ENCODE results near the gene WWOX. TPM values are rescaled to one million over a fixed set of nuclear protein-coding genes. Genes with fewer than 3 reads are reported as not detected.

The WWOX gene
- total and polyA plus RNA-seq, 2 of the 4 experiments (the other 2 are of a cell fraction) = 2.7 to 5.4 TPM

DNA sequence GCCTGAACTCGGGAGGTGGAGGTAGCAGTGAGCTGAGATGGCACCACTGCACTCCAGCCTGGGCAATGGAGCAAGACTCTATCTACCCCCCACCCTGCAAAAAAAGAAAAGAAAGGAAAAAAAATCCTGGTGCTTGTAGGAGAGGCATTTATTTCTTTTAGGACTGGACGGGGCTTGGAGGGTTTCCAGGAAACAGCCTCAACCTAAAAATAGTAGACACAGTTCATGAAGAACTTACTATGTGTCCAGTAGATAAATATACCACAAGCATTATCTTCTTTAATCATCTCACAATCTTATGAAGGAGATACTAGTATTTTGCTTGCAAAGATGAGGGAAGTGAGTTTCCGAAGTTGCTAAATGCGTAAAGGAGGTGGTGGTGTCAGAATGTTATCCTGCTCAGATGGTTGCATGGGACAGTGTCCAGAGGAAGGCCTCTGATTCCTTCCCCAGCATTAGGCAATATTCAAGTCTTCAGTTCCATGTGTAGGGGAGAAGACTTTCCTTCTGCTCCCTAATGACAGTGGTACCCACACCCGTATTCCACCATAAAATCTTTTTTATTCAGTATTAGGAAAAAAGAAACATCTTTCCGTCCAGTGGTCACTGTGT, 263.2 kb downstream of the WWOX start:
- in situ Hi-C loops (cut with MboI; ENCODE audit: low sequenced_read_pairs) = no loop called here
- POLR2A ChIA-PET (ENCODE audit: unreplicated experiment) = no interaction called here
- WGBS, 2 experiments (ENCODE audit: extremely low coverage in 2 of 2, insufficient read length in 1 of 2) = no CpG with 5 or more reads among the region's 6 CpGs

More for the DNA sequence above, 263.2 kb downstream of the WWOX start:
- H3K9me1 ChIP-seq (ENCODE audit: insufficient read depth, low read length) = no peaks in the 10 kb centered on the region
- H4K5ac ChIP-seq (ENCODE audit: low read depth, low read length) = no peak overlapping the region
- H3K23ac ChIP-seq (ENCODE audit: low read depth, low read length) = no peak overlapping the region
- H3K56ac ChIP-seq (ENCODE audit: extremely low read depth, insufficient read depth, low read length) = no peak overlapping the region
- CTCF ChIA-PET = no interaction called here
- H3K4me2 ChIP-seq (ENCODE audit: low read depth, low read length) = no peak overlapping the region
- H3K36me3 ChIP-seq (ENCODE audit: control insufficient read depth, insufficient read depth, low read length) = no peaks in the 10 kb centered on the region
- no peaks in the 10 kb centered on the region for H3K79me1 ChIP-seq (ENCODE audit: low read depth in 1 of 2, low read length in 2 of 2)
- no peak overlapping the region for H3K27ac ChIP-seq (ENCODE audit: insufficient read depth, low read length)
- no peaks in the 10 kb centered on the region for H3K4me1 ChIP-seq (ENCODE audit: control insufficient read depth, insufficient read depth, low read length)
- no peak overlapping the region for H2AFZ ChIP-seq (replicated peaks; ENCODE audit: low read length, poor library complexity)
- TF ChIP-seq MXI1 (IDR thresholded peaks at IDR 0.05; ENCODE audit: borderline replicate concordance, low read depth, low read length) (no peak), RAD21 (IDR thresholded peaks at IDR 0.05; ENCODE audit: low read length) (no peak), RFX5 (IDR thresholded peaks at IDR 0.05; ENCODE audit: low read depth, low read length) (no peak), BHLHE40 (IDR thresholded peaks at IDR 0.05; ENCODE audit: low read depth, low read length) (no peak), NFE2L2 (IDR thresholded peaks at IDR 0.05; ENCODE audit: low read depth, low read length) (no peak), RCOR1 (IDR thresholded peaks at IDR 0.05; ENCODE audit: insufficient replicate concordance, low read length) (no peak), SMC3 (IDR thresholded peaks at IDR 0.05; ENCODE audit: low read depth, low read length) (no peak), MAZ (IDR thresholded peaks at IDR 0.05; ENCODE audit: borderline replicate concordance, low read depth, low read length) (no peak), FOS (IDR thresholded peaks at IDR 0.05; ENCODE audit: low read depth, low read length) (no peak), CEBPB (IDR thresholded peaks at IDR 0.05; ENCODE audit: low read depth, low read length) (no peak), CHD1 (IDR thresholded peaks at IDR 0.05; ENCODE audit: low read depth, low read length) (no peak), POLR2A (IDR thresholded peaks at IDR 0.05; ENCODE audit: low read depth, low read length) (no peak), MAFK (IDR thresholded peaks at IDR 0.05; ENCODE audit: low read depth, low read length) (no peak)
- TF ChIP-seq, protein P1, sequence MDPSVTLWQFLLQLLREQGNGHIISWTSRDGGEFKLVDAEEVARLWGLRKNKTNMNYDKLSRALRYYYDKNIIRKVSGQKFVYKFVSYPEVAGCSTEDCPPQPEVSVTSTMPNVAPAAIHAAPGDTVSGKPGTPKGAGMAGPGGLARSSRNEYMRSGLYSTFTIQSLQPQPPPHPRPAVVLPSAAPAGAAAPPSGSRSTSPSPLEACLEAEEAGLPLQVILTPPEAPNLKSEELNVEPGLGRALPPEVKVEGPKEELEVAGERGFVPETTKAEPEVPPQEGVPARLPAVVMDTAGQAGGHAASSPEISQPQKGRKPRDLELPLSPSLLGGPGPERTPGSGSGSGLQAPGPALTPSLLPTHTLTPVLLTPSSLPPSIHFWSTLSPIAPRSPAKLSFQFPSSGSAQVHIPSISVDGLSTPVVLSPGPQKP (IDR thresholded peaks at IDR 0.05; ENCODE audit: borderline replicate concordance, low read depth, low read length) = no peak
- TF ChIP-seq, protein P2, sequence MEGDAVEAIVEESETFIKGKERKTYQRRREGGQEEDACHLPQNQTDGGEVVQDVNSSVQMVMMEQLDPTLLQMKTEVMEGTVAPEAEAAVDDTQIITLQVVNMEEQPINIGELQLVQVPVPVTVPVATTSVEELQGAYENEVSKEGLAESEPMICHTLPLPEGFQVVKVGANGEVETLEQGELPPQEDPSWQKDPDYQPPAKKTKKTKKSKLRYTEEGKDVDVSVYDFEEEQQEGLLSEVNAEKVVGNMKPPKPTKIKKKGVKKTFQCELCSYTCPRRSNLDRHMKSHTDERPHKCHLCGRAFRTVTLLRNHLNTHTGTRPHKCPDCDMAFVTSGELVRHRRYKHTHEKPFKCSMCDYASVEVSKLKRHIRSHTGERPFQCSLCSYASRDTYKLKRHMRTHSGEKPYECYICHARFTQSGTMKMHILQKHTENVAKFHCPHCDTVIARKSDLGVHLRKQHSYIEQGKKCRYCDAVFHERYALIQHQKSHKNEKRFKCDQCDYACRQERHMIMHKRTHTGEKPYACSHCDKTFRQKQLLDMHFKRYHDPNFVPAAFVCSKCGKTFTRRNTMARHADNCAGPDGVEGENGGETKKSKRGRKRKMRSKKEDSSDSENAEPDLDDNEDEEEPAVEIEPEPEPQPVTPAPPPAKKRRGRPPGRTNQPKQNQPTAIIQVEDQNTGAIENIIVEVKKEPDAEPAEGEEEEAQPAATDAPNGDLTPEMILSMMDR (conservative IDR thresholded peaks at IDR 0.05; ENCODE audit: low read depth, low read length) = no peak
- TF ChIP-seq, protein P3, sequence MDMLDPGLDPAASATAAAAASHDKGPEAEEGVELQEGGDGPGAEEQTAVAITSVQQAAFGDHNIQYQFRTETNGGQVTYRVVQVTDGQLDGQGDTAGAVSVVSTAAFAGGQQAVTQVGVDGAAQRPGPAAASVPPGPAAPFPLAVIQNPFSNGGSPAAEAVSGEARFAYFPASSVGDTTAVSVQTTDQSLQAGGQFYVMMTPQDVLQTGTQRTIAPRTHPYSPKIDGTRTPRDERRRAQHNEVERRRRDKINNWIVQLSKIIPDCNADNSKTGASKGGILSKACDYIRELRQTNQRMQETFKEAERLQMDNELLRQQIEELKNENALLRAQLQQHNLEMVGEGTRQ (IDR thresholded peaks at IDR 0.05; ENCODE audit: low read depth, low read length) = no peak
- H2AK5ac ChIP-seq (ENCODE audit: low read depth, low read length) = no peak overlapping the region
- no peaks in the 10 kb centered on the region for H4K20me1 ChIP-seq (ENCODE audit: insufficient read depth, low read length)
- H2BK5ac ChIP-seq (ENCODE audit: low read depth, low read length, poor library complexity, severe bottlenecking) = no peak overlapping the region
- intact Hi-C loops (cut with micrococcal nuclease) (no loop called here), dilution Hi-C loops (cut with HindIII; ENCODE audit: low sequenced_read_pairs, unreplicated experiment) (no loop called here)
- H2BK120ac ChIP-seq (ENCODE audit: low read depth, low read length) = no peak overlapping the region
- no peak overlapping the region for H3K4ac ChIP-seq (ENCODE audit: low read depth, low read length)
- no TSS peak for BruUV-seq (replicated peaks)
- no peak overlapping the region for H3K9ac ChIP-seq (ENCODE audit: low read depth, low read length)
- no peak overlapping the region for H3K18ac ChIP-seq (ENCODE audit: low read depth, low read length)
- H3K27me3 ChIP-seq (ENCODE audit: control insufficient read depth, insufficient read depth, low read length) = no peaks in the 10 kb centered on the region
- no peak overlapping the region for H2BK15ac ChIP-seq (ENCODE audit: low read depth, low read length)
- DNase-seq (no peak), ATAC-seq (ENCODE audit: low read depth) (no peak)
- no peak overlapping the region for H3K14ac ChIP-seq (replicated peaks; ENCODE audit: low read depth, low read length)
- no peak overlapping the region for H3K4me3 ChIP-seq (ENCODE audit: insufficient read depth, low read depth, low read length)
- no peak overlapping the region for H4K91ac ChIP-seq (ENCODE audit: insufficient read depth, low read depth, low read length)
- no peak overlapping the region for H2AK9ac ChIP-seq (replicated peaks; ENCODE audit: low read depth, low read length, poor library complexity)
- no peak overlapping the region for H4K8ac ChIP-seq (ENCODE audit: low read depth in 2 of 2, low read length in 2 of 2)
- H2BK20ac ChIP-seq (ENCODE audit: low read depth, low read length) = no peak overlapping the region
- peaks cover 4% of the 10 kb centered on the region for H3K9me3 ChIP-seq (ENCODE audit: control insufficient read depth, insufficient read depth, low read length)
